Measurements from ENCODE around the gene MEIOSIN.

MEIOSIN gene

DNA sequence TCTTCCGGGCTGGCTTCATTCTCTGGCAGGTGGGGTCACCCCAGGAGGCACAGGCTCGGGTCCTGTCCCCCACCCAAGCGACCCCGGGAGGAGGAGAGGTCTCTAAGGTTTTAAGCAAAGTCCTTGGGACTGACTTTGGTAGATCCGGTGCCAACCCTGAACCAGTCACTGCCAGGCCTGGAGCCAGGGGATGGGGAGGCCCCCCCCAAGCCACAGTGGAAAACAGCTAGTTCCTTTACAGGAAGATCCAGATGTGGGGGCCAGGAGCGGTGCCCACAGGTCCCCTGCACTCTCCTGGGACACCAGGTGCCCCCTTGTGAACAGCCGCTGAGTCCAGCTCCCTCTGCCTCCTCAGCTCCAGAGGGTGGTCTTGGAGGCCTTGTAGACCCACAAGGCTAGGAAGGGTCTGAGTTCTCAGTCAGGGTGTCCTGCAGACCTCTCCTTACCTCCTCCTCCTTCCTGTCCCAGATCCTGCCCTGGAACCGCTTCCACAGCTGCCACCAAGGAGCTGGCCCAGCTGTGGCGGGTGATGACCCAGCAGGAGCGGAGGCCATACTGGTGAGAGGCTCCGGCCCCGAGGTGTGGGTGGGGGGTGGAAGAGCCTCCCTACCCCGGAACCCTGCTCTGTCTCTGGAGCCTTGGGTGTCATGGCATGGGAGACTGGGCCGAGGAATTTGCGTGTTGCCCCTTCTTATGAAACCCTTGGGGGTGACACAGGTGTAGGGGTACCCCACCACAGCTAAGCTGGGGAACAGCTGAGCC, 29.8 kb downstream of the MEIOSIN start:
- DNase-seq (ENCODE audit: low read depth): no peak
- no peak for TF ChIP-seq CTCF (IDR thresholded peaks at IDR 0.05; ENCODE audit: insufficient read depth, low read depth, low read length, missing control alignments)
- H3K4me3 ChIP-seq (ENCODE audit: low read depth, low read length): no peak overlapping the region

DNA sequence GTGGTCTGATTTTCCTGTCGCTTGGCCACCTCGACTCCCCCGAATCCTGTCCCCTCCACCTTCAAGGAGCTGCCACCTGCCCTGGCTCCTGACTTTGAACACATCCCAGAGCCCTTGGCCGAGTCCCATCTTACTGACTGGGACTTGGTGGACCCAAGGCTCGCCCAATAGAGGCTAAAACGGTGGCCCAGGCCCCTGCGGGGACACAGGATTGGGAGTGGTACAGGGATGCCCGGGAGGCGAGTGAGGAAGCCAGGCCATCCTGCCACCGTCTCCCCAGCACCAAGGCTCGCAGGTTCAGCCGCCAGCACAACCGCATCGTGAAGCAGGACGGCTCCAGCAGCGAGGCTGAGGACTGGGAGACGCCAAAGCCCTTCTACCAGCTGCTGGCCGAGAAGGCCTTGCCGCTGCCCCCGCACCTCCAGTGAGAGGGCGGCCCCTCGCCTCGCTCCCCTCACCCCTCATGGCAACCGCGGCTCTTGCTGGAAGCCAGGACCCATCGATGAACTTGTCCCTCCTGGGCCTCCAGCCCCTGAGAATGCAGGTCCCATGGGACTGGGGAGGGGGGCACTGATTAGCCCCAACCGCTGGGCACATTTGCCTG, 30.6 kb downstream of the MEIOSIN start:
- TF ChIP-seq CTCF (IDR thresholded peaks at IDR 0.05; ENCODE audit: insufficient read depth, low read depth, low read length, missing control alignments): no peak

DNA sequence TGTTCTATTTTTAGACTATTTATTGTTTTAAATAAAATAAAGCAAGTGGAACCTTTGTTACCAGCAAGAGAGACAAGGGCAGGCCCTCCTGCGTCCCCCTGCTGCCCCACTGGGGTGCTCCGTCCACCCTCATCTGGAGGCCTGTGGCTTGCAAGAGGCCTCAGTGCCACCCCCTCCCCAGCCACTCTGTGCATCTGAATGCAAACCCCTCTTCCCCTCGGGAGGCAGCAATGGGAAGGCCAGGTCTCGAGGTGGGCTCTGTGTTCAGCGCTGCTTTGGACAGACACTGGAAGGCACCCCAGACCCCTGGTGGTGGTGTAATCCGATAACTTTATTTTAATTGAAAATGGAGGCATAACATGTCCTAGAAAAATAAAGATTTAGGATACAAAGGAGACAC, 31.2 kb downstream of the MEIOSIN start:
- no peak for TF ChIP-seq CTCF (IDR thresholded peaks at IDR 0.05; ENCODE audit: insufficient read depth, low read depth, low read length, missing control alignments)
- DNase-seq (ENCODE audit: low read depth): no peak
- no peak overlapping the region for H3K4me3 ChIP-seq (ENCODE audit: low read depth, low read length)

More for the DNA sequence above, 30.6 kb downstream of the MEIOSIN start:
- no peak for DNase-seq (ENCODE audit: low read depth)
- H3K4me3 ChIP-seq (ENCODE audit: low read depth, low read length): no peak overlapping the region

- H3K4me3 ChIP-seq (ENCODE audit: low read depth, low read length): no peak overlapping the region
- no peak for DNase-seq (ENCODE audit: low read depth)
- no peak for TF ChIP-seq CTCF (IDR thresholded peaks at IDR 0.05; ENCODE audit: insufficient read depth, low read depth, low read length, missing control alignments)
Measured at GRCh38 chr19:45764945-45765701, 31.9 kb downstream of the MEIOSIN start.

DNA sequence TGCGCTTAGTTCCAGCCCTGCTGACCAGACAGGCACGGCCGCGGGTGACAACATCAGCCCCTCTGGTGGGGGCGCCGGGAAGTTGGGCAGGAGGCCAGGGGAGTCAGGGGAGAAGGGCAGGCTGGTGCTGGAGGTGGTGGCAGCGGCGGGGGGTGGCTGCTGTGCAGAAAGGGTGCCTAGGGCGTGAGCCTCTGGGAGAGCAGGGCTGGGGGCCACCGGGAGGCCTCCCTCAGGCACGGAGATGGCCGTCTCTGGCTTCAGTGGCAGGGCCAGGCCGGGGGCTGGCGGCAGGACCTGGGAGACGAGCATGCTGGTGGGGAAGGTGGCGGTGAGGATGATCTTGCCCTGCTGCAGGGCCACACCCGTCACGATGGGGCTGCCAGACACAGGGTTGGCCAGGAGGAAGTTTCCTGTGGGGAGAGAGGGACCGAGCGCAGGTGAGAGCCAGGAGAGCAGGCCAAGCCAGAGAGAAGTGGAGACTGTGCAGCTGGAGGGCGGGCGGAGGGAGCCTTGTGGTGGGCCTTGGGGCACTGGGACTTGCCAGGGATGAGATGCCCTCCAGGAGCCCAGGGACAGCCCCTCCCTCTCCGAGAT, 32.6 kb downstream of the MEIOSIN start:
- no peak overlapping the region for H3K4me3 ChIP-seq (ENCODE audit: low read depth, low read length)
- no peak for DNase-seq (ENCODE audit: low read depth)
- no peak for TF ChIP-seq CTCF (IDR thresholded peaks at IDR 0.05; ENCODE audit: insufficient read depth, low read depth, low read length, missing control alignments)

DNA sequence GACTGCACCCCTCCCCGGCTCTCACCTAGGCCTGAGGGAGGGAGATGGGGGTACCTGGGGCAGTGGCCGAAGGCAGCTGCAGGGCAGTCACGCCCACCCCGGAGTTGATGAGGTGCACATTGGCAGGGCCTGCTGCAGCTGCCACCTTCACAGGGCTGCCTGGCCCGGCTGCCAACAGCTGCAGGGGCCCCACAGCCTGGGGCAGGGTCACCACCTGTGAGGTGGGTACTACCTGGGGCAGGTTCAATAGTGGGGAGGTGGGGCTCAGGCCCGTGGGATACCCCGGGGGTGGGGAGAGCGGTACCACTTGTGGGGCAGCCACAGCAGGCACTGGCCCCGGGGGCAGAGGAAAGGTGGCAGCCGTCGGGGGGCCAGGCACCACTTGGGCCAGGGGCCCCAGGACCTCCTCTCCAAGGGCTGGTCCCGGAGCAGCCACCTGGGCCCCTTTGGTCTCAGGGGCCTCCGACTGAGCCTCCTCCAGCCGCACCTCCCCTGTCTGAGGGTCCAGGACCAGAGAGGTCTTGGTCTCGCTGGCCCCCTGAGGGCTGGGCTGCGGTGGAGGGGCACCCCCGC, 33.1 kb downstream of the MEIOSIN start:
- no peak overlapping the region for H3K4me3 ChIP-seq (ENCODE audit: low read depth, low read length)

More for the DNA sequence above, 33.1 kb downstream of the MEIOSIN start:
- no peak for DNase-seq (ENCODE audit: low read depth)
- TF ChIP-seq CTCF (IDR thresholded peaks at IDR 0.05; ENCODE audit: insufficient read depth, low read depth, low read length, missing control alignments): no peak
